Stomach (tissue), 9 donors: ENCODE measurements around the gene HBM. TPM values are rescaled to one million over a fixed set of nuclear protein-coding genes. Genes with fewer than 3 reads are reported as not detected.

Experiments
- DNase-seq, 2 donors: peaks; one replicate each; pipeline versions ENCODE4 v3.0.0 to v3.0.0-alpha.2; 2013 to 2019
- H3K27ac ChIP-seq, 5 donors: fragments of 200-600 bp in 4 of 5; sonication (generic) in 4 of 5; one replicate each; pipeline ENCODE4 v1.5.1; 2013 to 2019; ENCODE audit warnings: mild to moderate bottlenecking in 1 of 5, moderate library complexity in 1 of 5
- H3K27me3 ChIP-seq, 3 donors: fragments of 200-600 bp; sonication (generic); one replicate each; pipeline ENCODE4 v1.5.1; 2017 to 2019; ENCODE audit warnings: mixed run types in 1 of 3
- H3K36me3 ChIP-seq, 4 donors: fragments of 200-600 bp; sonication (generic); 1 replicate in 3 of 4; 2 replicates in 1 of 4; pipeline ENCODE4 v1.5.1; 2016 to 2019
- H3K4me1 ChIP-seq, 4 donors: fragments of 200-600 bp; sonication (generic); one replicate each; pipeline ENCODE4 v1.5.1; 2016 to 2019
- H3K4me3 ChIP-seq, 4 donors: fragments of 200-600 bp; sonication (generic) in 3 of 4; one replicate each; pipeline ENCODE4 v1.5.1; 2016 to 2019; ENCODE audit warnings: mild to moderate bottlenecking in 1 of 4
- H3K9me3 ChIP-seq, 4 donors: fragments of 200-600 bp; sonication (generic); one replicate each; pipeline ENCODE4 v1.5.1; 2016 to 2019
- CTCF ChIP-seq, 7 experiments: fragments of 450-650 bp in 4 of 7; fragments of 200-600 bp in 3 of 7; sonication (generic) in 3 of 7; IDR thresholded peaks; one replicate each; pipeline ENCODE4 v1.5.1; 2016 to 2019; ENCODE audit warnings: antibody characterized with exemption in 7 of 7, control low read depth in 2 of 7, mild to moderate bottlenecking in 1 of 7
- EP300 ChIP-seq: sonication (generic); formaldehyde crosslinking; IDR thresholded peaks from one replicate; pipeline ENCODE4 v1.6.1; 2017; ENCODE audit warnings: antibody characterized with exemption
- POLR2A ChIP-seq, 4 donors: fragments of 450-650 bp; IDR thresholded peaks; one replicate each; pipeline ENCODE4 v1.6.1; 2016; ENCODE audit warnings: antibody characterized with exemption in 4 of 4, control low read depth in 2 of 4, mild to moderate bottlenecking in 1 of 4, moderate library complexity in 1 of 4
- POLR2AphosphoS5 ChIP-seq, 3 donors: sonication (generic); formaldehyde crosslinking; IDR thresholded peaks; one replicate each; pipeline ENCODE4 v1.6.1; 2016; ENCODE audit warnings: antibody characterized with exemption in 3 of 3
- WGBS, 5 donors: extraction: QIAGEN DNeasy Blood & Tissue Kit in 3 of 5; methylation state at CpG; one replicate each; pipeline versions ENCODE4 v1.1.5 to v1.1.7; 2013 to 2018; 5-methylcytosine and 5-hydroxymethylcytosine counted together
- intact Hi-C: fragments of 100-400 bp; cut with DNase I; formaldehyde crosslinking; loops from one replicate; pipeline ENCODE4 v1.15.1; 2023; ENCODE audit warnings: low total_unique reads
- polyA plus RNA-seq, 3 donors: library from polyadenylated mRNA; stranded (reverse); fragments of 200-250 nt; gene quantifications; one replicate each; pipeline ENCODE4 v1.2.3, GENCODE V29; 2013
- small RNA-seq, 4 donors: library from RNA; depleted of rRNA; stranded (forward); fragments of <200 nt; gene quantifications; one replicate each; pipeline ENCODE3, GENCODE V24; 2016
- total RNA-seq, 5 donors: library from RNA; depleted of rRNA; stranded (reverse); fragments of >200 nt; gene quantifications; one replicate each; pipeline versions ENCODE4 v1.1.0 to v1.2.3, GENCODE V29; 2014 to 2016
- donor health status: healthy with polysubstance abuse.
- donor health status: Bipolar disorder and iron deficiency.
- donor health status: healthy.

HBM gene
- total and polyA plus RNA-seq, 8 donors: 10.3 TPM; not detected in 7

GRCh38 chr16:212999-213398, 47.2 kb downstream of the HBM start:
- Histone ChIP-seq H3K4me3 (no peak overlapping the region), H3K27me3 (no peaks in the 10 kb centered on the region), H3K36me3 (peaks cover 48 to 100% (median 100%) of the 10 kb centered on the region in 4 donors), H3K9me3 (no peaks in the 10 kb centered on the region), H3K4me1 (peaks cover 0 to 11% (median 0%) of the 10 kb centered on the region in 4 donors), H3K27ac (no peak overlapping the region)
- WGBS, 5 donors: 93 to 98% (median 93%) methylated on average over 3 of the region's 3 CpGs
- no peak for DNase-seq
- intact Hi-C loops: no loop called here
- TF ChIP-seq POLR2AphosphoS5 (IDR thresholded peaks at IDR 0.05) (no peak), EP300 (no peak), CTCF (IDR thresholded peaks at IDR 0.05) (no peak), POLR2A (IDR thresholded peaks at IDR 0.05) (no peak)

Small RNA genes lying within 50 kb of the gene (small RNA-seq; reads per million reads assigned to genes)
- gene RF00019: 0 reads per million in 4 donors

Other genes starting within 250 kb of the HBM start
- gene POLR3K, start 112.4 kb upstream of the HBM start, total RNA-seq: 1 to 10 TPM in 3 of 5 donors, not detected in 2; 2.2 to 5.5 (median 3.6) TPM
- gene POLR3K, start 112.4 kb upstream of the HBM start, polyA plus RNA-seq: 10 to 100 TPM; 10.7 to 13.3 (median 10.9) TPM
- gene SNRNP25, start 112.2 kb upstream of the HBM start, total RNA-seq: 10 to 100 TPM in 3 of 5 donors, 1 to 10 TPM in 2; 2.3 to 22.9 (median 11.9) TPM
- 10 to 100 TPM; 30.2 to 40.2 (median 34.4) TPM for gene SNRNP25, start 112.2 kb upstream of the HBM start, polyA plus RNA-seq
- 100 to 1,000 TPM in 1 of 5 donors, 10 to 100 TPM in 4; 13.4 to 185 (median 30.4) TPM for gene RHBDF1, start 93.3 kb upstream of the HBM start, total RNA-seq
- 10 to 100 TPM; 10.2 to 38.3 (median 15.3) TPM for gene RHBDF1, start 93.3 kb upstream of the HBM start, polyA plus RNA-seq
- gene MPG, start 87.8 kb upstream of the HBM start, total RNA-seq: 100 to 1,000 TPM in 1 of 5 donors, 10 to 100 TPM in 4; 33.3 to 102 (median 76.2) TPM
- gene MPG, start 87.8 kb upstream of the HBM start, polyA plus RNA-seq: 100 to 1,000 TPM in 2 of 3 donors, 10 to 100 TPM in 1; 90.6 to 112 (median 112) TPM
- 10 to 100 TPM in 3 of 5 donors, 1 to 10 TPM in 1, under 1 TPM in 1; 0.58 to 73.9 (median 22.3) TPM for gene NPRL3, start 27.3 kb upstream of the HBM start, total RNA-seq
- gene NPRL3, start 27.3 kb upstream of the HBM start, polyA plus RNA-seq: 10 to 100 TPM; 12.4 to 14.1 (median 13.3) TPM
- gene HBZ, start 13.3 kb upstream of the HBM start, total RNA-seq: not detected
- gene HBZ, start 13.3 kb upstream of the HBM start, polyA plus RNA-seq: not detected
- gene HBA2, start 6.9 kb downstream of the HBM start, total RNA-seq: 100 to 1,000 TPM in 1 of 5 donors, 10 to 100 TPM in 2, 1 to 10 TPM in 1, not detected in 1; 8.4 to 570 (median 32.0) TPM
- 10 to 100 TPM in 2 of 3 donors, 1 to 10 TPM in 1; 3.5 to 21.3 (median 17.0) TPM for gene HBA2, start 6.9 kb downstream of the HBM start, polyA plus RNA-seq
- 100 to 1,000 TPM in 1 of 5 donors, 10 to 100 TPM in 1, not detected in 3; 34.8 to 263 TPM for gene HBA1, start 10.7 kb downstream of the HBM start, total RNA-seq
- gene HBA1, start 10.7 kb downstream of the HBM start, polyA plus RNA-seq: 1 to 10 TPM in 1 of 3 donors, under 1 TPM in 1, not detected in 1; 0.88 to 5.7 TPM
- not detected for gene HBQ1, start 14.5 kb downstream of the HBM start, total RNA-seq
- not detected for gene HBQ1, start 14.5 kb downstream of the HBM start, polyA plus RNA-seq
- gene LUC7L, start 63.5 kb downstream of the HBM start, total RNA-seq: 100 to 1,000 TPM; 100 to 221 (median 121) TPM
- gene LUC7L, start 63.5 kb downstream of the HBM start, polyA plus RNA-seq: 100 to 1,000 TPM in 1 of 3 donors, 10 to 100 TPM in 2; 77.5 to 108 (median 82.2) TPM
- gene FAM234A, start 68.8 kb downstream of the HBM start, total RNA-seq: 10 to 100 TPM; 14.6 to 87.2 (median 60.3) TPM
- 10 to 100 TPM; 13.1 to 34.9 (median 29.5) TPM for gene FAM234A, start 68.8 kb downstream of the HBM start, polyA plus RNA-seq
- gene RGS11, start 110.0 kb downstream of the HBM start, total RNA-seq: 10 to 100 TPM in 2 of 5 donors, 1 to 10 TPM in 3; 2.6 to 24.6 (median 7.0) TPM
- gene RGS11, start 110.0 kb downstream of the HBM start, polyA plus RNA-seq: 10 to 100 TPM in 2 of 3 donors, 1 to 10 TPM in 1; 7.3 to 26.3 (median 11.9) TPM
- 10 to 100 TPM in 2 of 5 donors, 1 to 10 TPM in 2, not detected in 1; 3.1 to 39.7 (median 11.0) TPM for gene ARHGDIG, start 114.6 kb downstream of the HBM start, total RNA-seq
- gene ARHGDIG, start 114.6 kb downstream of the HBM start, polyA plus RNA-seq: 10 to 100 TPM in 1 of 3 donors, 1 to 10 TPM in 2; 5.2 to 50.4 (median 9.6) TPM
- gene PDIA2, start 117.2 kb downstream of the HBM start, total RNA-seq: 100 to 1,000 TPM in 1 of 5 donors, 10 to 100 TPM in 3, not detected in 1; 32.3 to 118 (median 65.1) TPM
- 100 to 1,000 TPM; 142 to 932 (median 584) TPM for gene PDIA2, start 117.2 kb downstream of the HBM start, polyA plus RNA-seq
- gene AXIN1, start 186.7 kb downstream of the HBM start, total RNA-seq: 10 to 100 TPM; 11.7 to 69.2 (median 17.0) TPM
- 10 to 100 TPM; 13.3 to 19.1 (median 17.9) TPM for gene AXIN1, start 186.7 kb downstream of the HBM start, polyA plus RNA-seq
- 100 to 1,000 TPM in 1 of 5 donors, 10 to 100 TPM in 3, 1 to 10 TPM in 1; 9.9 to 106 (median 30.7) TPM for gene MRPL28, start 204.6 kb downstream of the HBM start, total RNA-seq
- 100 to 1,000 TPM in 1 of 3 donors, 10 to 100 TPM in 2; 78.8 to 100 (median 83.4) TPM for gene MRPL28, start 204.6 kb downstream of the HBM start, polyA plus RNA-seq
- gene PGAP6, start 216.0 kb downstream of the HBM start, total RNA-seq: 100 to 1,000 TPM in 4 of 5 donors, 10 to 100 TPM in 1; 20.7 to 364 (median 162) TPM
- gene PGAP6, start 216.0 kb downstream of the HBM start, polyA plus RNA-seq: 10 to 100 TPM; 27.7 to 54.4 (median 33.9) TPM
- gene NME4, start 231.2 kb downstream of the HBM start, total RNA-seq: 100 to 1,000 TPM in 1 of 5 donors, 10 to 100 TPM in 4; 23.3 to 187 (median 49.0) TPM
- gene NME4, start 231.2 kb downstream of the HBM start, polyA plus RNA-seq: 10 to 100 TPM; 84.0 to 97.7 (median 95.6) TPM
- gene DECR2, start 235.9 kb downstream of the HBM start, total RNA-seq: 100 to 1,000 TPM in 1 of 5 donors, 10 to 100 TPM in 2, 1 to 10 TPM in 2; 5.8 to 149 (median 12.5) TPM
- gene DECR2, start 235.9 kb downstream of the HBM start, polyA plus RNA-seq: 10 to 100 TPM; 20.8 to 24.5 (median 22.6) TPM